ENCODE data around the gene PHLDB1.
"Not testable (repeated sequence)": the region's sequence is repeated elsewhere in the genome, so short reads cannot be mapped to it uniquely, and the experiment has no call there.

PHLDB1 gene

DNA sequence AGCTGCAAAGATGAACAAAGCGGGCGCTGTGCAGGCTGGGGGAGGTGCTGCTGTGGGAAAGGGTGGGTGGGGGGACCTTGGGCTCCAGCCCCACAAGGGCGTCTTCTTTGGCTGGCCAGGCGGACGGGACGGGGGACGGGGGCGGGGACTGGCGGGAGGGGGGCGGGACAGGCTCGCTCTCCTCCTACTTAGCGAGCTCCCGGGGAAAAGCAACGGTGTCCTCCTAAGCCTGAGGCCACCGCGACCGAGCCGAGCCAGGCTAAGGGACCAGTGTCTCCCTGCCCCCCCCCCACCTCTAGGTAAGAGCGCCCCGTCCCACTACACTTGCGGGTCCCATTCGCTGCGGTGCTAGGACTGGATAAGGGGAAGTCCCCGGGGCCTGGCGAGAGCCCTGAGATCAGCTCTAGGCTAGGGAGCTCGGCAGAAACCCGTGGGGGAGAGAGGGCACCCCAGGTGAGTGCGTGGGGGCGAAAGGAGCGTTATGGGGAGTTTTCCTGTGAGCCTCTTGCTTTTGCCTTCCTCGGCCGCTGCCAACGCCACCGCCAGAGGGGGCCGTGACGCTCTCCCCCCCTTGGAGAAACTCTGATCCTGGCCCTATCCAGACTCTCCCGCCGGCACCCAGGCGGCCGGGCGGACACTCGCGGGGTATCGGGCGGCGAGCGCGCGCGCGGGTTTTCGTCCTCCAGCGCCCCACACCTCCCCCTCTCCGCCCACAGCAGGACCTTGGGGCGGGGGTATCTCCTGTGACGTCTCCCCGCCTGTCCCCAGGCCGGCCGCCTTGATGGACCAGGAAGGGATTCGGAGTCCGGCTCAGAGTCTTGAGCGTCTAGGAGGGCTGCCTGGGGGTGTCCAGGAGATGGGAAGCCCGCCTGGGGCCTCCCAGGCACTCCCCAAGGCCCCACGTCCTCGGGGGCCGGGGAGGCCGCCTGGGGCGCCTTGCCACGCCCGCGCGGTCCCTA lies at the start of gene PHLDB1:
PHLDB1 (plus strand) TSS at position 215 of the 959 bp plus-strand sequence. CDS start 6,222 bp downstream, outside the sequence.
- no peak for DNase-seq (ENCODE audit: low read depth, low spot score)

DNA sequence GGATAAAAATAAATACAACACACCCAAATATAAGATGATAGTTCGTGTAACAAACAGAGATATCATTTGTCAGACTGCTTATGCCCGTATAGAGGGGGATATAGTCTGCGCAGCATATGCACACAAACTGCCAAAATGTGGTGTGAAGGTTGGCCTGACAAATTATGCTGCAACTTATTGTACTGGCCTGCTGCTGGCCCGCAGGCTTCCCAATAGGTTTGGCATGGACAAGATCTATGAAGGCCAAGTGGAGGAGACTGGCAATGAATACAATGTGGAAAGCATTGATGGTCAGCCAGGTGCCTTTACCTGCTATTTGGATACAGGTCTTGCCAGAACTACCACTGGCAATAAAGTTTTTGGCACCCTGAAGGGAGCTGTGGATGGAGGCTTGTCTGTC lies 46.6 kb upstream of the PHLDB1 start:
- DNase-seq (ENCODE audit: low read depth, low spot score), result no peak

DNA sequence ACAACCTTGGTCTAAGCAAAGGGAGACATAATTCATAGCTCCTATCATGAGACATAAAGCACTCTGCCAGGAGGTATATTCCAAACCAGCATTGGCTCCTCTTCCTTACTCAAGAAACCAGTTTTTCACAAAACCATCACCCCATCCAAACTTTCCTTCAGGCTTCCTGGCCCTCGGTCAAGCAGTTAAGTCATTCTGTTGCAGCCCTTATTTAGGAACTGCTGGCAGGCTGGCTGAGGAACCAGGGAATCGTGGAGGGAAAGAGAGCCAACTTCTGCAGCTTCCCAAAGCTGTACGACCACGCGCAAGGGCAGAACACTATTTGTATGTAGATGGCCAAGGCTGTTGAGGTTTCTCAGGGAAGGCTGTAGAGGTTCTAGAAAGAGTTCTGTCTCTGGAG lies 42.4 kb upstream of the PHLDB1 start:
- no peak for DNase-seq (ENCODE audit: low read depth, low spot score)

DNA sequence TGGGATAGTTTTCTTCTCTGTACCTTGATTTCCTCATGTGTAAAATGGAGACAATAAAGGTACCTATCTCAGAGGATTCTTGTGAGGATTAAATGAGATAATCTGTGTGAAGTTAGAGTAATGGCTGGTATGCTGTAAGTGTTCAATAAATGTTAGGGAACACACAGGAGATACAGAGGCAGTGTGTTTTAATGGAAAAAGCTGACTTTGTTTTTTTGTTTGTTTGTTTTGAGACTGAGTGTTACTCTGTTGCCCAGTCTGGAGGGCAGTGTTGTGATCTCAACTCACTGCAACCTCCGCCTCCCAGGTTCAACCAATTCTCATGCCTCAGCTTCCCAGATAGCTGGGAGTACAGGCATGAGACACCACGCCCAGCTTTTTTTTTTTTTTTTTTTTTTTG lies 37.7 kb upstream of the PHLDB1 start:
- no peak for DNase-seq (ENCODE audit: low read depth, low spot score)

DNA sequence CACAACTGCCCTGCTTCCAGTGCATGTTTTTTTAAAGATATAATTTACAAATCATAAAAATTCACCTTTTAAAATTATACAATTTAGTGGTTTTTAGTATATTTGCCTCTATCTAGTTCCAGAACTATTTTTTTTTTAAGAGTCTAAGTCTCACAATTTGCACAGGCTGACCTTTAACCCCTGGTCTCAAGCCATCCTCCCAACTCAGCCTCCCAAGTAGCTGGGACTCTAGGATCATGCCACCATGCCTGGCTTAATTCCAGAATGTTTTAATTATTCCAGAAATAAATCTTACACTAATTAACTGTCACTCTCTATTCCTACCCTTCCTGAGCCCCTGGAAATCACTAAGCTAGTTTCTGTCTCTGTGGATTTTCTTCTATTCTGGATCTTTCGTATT lies 36.6 kb upstream of the PHLDB1 start:
- DNase-seq (ENCODE audit: low read depth, low spot score), result no peak

DNA sequence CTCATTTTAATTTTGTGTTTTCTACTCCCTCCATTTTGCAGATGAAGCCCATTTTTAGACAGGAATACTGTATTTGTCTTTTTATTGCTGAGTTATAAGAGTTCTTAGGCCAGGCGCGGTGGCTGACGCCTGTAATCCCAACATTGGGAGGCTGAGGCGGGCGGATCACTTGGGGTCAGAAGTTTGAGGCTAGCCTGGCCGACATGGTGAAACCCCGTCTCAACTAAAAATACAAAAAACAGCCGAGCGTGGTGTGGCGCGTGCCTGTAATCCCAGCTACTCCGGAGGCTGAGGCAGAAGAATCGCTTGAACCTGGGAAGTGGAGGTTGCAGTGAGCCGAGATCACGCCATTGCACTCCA lies 35.7 kb upstream of the PHLDB1 start:
- DNase-seq (ENCODE audit: low read depth, low spot score), result not testable (repeated sequence)

DNA sequence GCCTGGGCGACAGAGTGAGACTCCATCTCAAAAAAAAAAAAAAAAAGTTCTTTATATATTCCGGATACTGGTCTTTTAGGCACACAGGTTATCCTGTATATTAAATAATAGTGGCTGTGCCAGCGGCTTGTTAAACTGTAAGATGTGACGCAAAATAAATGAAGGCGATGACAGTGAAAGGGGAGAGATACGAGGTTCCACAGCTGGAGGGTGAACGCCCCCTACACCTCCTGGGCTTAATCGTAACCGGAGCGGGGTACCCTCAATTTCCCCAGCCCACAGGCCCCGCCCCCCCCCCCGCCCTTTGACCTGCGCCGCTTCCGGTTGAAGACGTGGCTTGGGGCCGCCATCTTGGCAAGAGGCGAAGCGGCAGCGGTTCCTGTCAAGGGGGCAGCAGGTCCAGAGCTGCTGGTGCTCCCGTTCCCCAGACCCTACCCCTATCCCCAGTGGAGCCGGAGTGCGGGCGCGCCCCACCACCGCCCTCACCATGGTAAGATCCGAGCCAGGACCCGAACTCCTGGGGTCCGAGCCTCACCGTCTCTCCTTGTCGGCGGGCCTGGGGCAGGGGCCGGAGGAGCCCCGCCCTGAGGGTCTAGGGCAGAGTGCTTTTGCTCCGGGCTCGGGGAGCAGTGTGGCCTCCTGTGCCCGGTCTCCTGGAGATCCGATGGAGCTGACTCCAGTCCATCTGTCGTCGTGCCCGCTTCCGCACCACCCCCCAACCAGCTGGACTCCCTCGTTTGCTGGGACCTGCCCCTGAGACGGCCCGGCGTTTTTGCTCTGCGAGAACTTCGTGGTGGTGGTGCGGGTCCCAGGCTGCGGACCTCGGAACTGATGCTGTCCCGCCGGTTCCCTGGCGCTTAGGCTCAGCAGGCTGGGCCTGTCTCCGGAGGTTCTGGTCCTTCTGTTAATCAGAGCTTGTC lies 35.1 kb upstream of the PHLDB1 start, which contains the start of gene ARCN1:
ARCN1 (plus strand) TSS at position 349 of the 920 bp plus-strand sequence; CDS start at position 488, 139 bp downstream.
- DNase-seq (ENCODE audit: low read depth, low spot score), result peak; percentile 62

DNA sequence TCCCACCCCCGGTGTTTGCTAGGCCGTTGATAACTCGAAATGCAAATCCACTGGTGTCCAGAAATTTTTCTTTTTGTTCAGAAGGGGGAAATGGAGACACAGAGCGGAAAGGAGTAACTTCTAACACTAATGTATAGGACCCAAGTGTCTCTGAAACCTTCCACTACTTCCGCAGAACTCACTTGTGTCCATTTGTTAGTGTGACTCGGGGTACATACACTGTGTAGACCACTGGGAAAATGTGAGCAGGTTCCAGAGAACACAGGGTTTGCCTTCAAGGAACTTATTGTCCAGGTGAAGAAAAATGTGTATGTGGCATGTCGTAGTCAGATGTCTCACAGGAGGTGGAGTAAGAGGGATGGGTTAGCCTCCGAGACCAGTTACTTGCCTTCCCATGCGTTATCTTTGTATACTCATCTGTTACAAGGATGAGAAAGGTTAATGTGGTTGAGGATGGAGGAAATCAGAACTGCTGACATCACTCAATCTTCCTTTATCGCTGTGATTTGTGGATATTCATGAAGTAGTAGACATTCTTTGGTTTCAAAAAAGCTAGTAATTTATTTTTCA lies 34.3 kb upstream of the PHLDB1 start:
- DNase-seq (ENCODE audit: low read depth, low spot score), result no peak

DNA sequence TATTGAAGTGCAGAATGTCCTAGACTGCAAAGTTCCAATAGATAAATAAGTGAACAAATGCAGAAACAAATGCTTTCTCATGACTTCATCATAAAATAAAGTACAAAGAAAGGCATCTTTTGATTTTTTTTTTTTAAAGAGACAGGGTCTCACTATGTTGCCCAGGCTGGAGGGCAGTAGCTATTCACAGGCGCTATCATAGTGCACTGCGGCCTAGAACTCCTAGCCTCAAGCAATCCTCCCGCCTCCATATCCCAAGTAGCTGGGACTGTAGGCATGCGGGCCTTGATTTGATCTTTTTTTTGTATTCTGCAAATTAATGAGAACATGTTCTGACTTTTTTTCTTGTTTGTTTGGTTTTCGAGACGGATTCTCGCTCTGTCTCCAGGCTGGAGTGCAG lies 32.8 kb upstream of the PHLDB1 start:
- no peak for DNase-seq (ENCODE audit: low read depth, low spot score)

DNA sequence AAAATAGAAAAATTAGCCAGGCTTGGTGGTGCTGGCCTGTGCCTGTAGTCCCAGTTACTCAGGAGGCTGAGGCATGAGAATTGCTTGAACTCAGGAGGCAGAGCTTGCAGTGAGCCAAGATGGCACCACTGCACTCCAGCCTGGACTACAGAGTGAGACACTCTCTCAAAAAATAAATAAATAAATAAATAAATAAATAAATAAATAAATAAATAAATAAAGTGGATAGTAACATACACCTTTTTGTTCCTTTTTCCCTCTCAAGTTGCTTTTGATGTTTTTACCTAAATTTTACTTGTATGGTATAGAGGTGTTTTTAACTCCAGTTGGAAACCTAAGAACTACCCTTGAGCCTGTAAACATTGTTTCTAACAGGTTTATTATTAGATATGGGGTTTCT lies 29.4 kb upstream of the PHLDB1 start:
- DNase-seq (ENCODE audit: low read depth, low spot score), result not testable (repeated sequence)

DNA sequence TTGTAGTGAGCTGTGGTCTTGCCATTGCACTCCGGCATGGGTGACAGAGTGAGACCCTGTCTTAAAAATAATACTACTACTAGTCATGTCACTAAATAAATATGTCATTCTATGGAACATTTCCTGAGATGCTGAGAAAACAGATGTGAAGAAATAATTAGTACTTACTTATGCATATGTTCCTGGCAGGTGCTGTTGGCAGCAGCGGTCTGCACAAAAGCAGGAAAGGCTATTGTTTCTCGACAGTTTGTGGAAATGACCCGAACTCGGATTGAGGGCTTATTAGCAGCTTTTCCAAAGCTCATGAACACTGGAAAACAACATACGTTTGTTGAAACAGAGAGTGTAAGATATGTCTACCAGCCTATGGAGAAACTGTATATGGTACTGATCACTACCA lies 26.4 kb upstream of the PHLDB1 start:
- DNase-seq (ENCODE audit: low read depth, low spot score), result no peak

DNA sequence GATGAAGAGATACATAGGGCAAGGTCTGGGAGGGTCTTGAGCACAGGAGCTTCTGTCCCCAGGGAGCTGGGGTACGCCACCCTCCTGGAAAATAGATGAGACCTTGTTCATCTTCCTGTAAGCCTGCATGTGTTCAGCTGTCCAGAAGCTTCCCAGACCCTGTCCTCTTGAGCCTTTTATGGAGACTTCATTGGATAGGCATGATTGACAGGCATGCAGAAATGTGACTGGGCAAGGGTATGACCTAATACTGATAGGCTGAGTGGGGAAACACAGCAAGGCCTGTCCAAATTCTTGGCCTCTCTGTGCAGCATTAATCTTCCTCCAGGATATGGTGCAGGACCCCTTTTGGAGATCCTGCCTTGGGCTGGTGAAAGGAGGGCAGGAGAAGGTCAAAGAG lies 19.5 kb upstream of the PHLDB1 start:
- DNase-seq (ENCODE audit: low read depth, low spot score), result no peak

DNA sequence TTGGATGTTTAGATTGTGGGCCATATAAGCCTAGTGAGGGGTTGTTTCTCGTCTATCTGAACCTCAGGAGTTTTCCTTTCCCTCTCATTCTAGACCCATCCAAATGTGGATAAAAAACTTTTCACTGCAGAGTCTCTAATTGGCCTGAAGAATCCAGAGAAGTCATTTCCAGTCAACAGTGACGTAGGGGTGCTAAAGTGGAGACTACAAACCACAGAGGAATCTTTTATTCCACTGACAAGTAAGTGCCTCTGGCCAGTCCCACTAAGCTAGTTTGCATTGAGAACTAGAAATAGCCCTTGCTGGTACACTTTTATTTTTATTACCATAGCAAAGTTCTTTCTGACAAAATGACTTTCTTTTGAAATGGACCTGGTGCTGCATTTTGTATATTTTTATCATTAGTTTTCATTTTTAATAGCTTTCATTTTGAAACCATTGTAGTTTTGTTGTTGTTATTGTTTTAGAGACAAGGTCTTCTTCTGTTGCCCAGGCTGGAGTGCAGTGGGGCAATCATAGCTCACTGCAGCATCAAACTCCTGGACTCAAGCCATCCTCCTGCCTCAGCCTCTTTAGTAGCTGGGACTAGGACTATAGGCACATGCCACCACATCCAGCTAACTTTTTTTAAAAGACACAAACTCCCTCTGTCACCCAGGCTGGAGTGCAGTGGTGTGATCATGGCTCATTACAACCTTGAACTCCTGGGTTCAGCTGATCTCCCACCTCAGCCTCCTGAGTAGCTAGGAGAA lies 14.6 kb upstream of the PHLDB1 start:
- DNase-seq (ENCODE audit: low read depth, low spot score), result no peak

DNA sequence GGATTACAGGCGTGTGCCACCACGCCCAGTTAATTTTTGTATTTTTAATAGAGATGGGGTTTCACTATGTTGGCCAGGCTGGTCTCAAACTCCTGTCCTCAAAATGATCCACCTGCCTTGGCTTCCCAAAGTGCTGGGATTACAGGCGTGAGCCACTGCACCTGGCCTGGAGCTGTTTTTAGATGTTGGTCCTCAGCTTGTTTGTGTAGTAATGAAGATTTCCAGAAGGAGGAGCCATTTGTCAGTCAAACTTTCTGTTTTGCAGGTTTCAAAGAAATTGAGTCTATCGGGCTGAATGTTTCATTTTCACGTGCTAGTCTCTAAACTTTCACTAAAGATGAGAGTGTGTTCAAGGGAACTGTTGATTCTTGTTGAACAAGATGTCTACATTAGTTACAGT lies 12.4 kb upstream of the PHLDB1 start:
- DNase-seq (ENCODE audit: low read depth, low spot score), result not testable (repeated sequence)

DNA sequence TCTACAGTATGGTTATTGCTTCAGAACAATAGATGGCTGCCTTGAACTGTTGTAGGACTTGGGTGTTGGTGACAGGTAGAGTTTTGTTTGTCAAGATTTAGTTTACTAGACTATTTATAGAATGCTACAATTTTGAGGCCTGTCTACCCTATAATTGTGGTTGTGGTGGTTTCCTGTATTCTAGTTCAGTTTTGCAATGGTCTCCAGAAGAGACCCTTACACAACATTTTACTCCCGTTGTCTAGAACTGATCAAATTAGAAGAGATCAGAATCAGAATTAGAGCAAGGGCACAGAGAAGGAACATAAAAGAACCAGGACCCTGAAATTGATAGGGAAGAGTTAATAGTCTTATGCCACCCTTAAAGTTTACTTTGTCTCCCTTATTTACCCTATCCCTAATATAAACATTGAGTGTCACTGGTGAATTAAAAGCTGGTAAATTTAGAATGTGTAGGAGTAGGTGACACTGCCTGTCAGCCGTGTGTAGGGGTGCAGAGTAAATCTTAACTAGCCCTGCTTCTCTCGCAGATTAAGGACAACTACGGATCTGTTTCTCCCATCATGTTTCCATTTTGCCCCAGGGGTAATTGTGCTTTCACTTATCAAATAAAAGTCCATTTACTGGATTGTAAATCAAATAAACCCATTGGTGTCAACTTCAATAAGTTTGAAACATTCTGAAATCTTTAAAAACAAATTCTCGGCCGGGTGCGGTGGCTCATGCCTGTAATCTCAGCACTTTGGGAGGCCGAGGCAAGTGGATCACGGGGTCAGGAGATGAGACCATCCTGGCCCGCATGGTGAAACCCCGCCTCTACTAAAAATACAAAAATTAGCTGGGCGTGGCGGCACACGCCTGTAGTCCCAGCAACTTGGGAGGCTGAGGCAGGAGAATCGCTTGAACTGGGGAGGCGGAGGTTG lies 10.9 kb upstream of the PHLDB1 start:
- DNase-seq (ENCODE audit: low read depth, low spot score), result no peak

DNA sequence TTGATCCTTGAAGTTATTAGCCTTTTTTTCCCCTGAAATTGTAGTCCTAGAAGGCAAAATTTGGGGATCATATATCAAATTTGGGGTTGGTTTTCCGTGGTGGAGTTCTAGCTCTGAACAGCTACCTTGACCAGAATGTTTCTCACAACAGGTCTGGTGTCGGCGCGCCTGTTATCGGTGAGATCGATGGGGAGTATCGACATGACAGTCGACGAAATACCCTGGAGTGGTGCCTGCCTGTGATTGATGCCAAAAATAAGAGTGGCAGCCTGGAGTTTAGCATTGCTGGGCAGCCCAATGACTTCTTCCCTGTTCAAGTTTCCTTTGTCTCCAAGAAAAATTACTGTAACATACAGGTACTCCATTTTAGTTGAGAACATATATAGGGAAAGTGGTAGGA lies 9.9 kb upstream of the PHLDB1 start:
- no peak for DNase-seq (ENCODE audit: low read depth, low spot score)

DNA sequence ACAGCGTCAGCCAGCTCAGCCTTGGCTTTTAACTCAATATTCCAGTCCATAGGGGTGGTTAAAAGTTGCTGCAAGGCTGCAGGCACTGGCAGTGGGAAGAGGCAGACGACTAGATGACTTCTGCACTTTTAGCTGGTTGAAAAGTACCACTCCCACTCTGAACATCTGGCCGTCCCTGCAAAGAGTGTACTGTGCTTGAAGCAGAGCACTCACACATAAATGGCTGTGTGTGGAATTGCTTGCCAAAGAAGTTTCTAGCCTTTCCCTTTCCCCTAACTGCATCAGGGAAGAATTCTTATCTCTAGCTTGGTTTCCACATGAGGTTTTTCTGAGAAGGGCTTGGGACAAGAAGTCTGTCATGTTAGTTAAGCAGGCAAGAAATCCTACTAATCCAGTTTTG lies 5.1 kb upstream of the PHLDB1 start:
- no peak for DNase-seq (ENCODE audit: low read depth, low spot score)

DNA sequence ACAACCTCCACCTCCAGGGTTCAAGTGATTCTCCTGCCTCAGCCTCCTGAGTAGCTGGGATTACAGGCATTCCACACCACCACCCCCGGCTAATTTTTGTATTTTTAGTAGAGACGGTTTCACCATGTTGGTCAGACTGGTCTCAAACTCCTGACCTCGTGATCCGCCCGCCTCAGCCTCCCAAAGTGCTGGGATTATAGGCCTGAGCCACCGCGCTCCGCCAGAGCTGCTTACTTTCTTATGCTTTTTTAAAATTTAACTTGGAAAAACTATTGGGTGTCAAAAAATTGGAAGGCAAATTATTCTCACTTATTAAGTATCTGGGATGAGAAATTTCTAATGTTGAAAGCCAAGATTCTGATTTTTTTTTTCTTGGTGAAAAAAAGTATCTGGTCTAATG lies 3.7 kb upstream of the PHLDB1 start:
- not testable (repeated sequence) for DNase-seq (ENCODE audit: low read depth, low spot score)

DNA sequence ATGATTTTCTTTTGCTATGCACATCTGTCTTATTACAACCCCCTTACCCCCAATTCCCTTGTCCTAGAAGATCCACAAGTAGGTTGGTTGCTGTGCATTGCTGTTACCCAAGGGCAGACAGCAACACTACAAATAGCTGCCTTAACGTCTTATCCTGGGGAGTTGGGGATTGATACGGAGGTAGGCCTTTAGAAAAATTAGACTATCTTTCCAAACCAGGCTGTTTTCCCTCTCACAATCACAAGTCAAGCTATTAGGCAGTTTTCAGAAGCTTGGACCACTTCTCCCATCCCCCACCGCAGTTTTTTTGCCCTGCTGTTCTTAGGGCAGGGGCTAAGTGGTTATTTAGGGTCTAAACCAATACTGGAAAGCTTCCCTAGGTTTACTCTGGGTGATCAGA lies 2.8 kb upstream of the PHLDB1 start:
- DNase-seq (ENCODE audit: low read depth, low spot score), result no peak
